SH-SY5Y (cell line): Measurements from ENCODE around the gene NGRN.

Experiments used
- GATA2 ChIP-seq: IDR thresholded peaks from 2 replicates; pipeline ENCODE4 v1.6.1; 2011; ENCODE audit warnings: mild to moderate bottlenecking, low read depth, low read length
- GATA3 ChIP-seq: IDR thresholded peaks from 2 replicates; pipeline ENCODE4 v1.6.1; 2011; ENCODE audit warnings: low read depth, mild to moderate bottlenecking, low read length, moderate library complexity

Gene NGRN

GRCh38 chr15:90257776-90258175 lies 7.7 kb upstream of the NGRN start:
- no peak for TF ChIP-seq GATA3
- TF ChIP-seq GATA2, result no peak

GRCh38 chr15:90259524-90259923 lies 5.9 kb upstream of the NGRN start:
- TF ChIP-seq GATA2, result no peak
- TF ChIP-seq GATA3, result no peak

GRCh38 chr15:90261811-90262210 lies 3.7 kb upstream of the NGRN start:
- no peak for TF ChIP-seq GATA3
- TF ChIP-seq GATA2, result no peak

GRCh38 chr15:90262426-90262825 lies 3.0 kb upstream of the NGRN start:
- no peak for TF ChIP-seq GATA2
- TF ChIP-seq GATA3, result no peak

GRCh38 chr15:90264671-90265070 lies 801 bp upstream of the NGRN start:
- no peak for TF ChIP-seq GATA2
- no peak for TF ChIP-seq GATA3

- no peak for TF ChIP-seq GATA3
- TF ChIP-seq GATA2, result no peak
Measured at GRCh38 chr15:90266061-90266431, 574 bp downstream of the NGRN start.

GRCh38 chr15:90266485-90266884 lies 1.0 kb downstream of the NGRN start:
- no peak for TF ChIP-seq GATA3
- TF ChIP-seq GATA2, result no peak

GRCh38 chr15:90268415-90268814 lies 2.9 kb downstream of the NGRN start:
- TF ChIP-seq GATA3, result no peak

- no peak for TF ChIP-seq GATA2
- no peak for TF ChIP-seq GATA3
Measured at GRCh38 chr15:90270502-90271150, 5.2 kb downstream of the NGRN start.

GRCh38 chr15:90271459-90272166 lies 6.1 kb downstream of the NGRN start:
- TF ChIP-seq GATA2 (no peak), GATA3 (no peak)

- TF ChIP-seq GATA3 (no peak), GATA2 (no peak)
Measured at GRCh38 chr15:90286678-90287077, 21.2 kb downstream of the NGRN start.

- no peak for TF ChIP-seq GATA3
- TF ChIP-seq GATA2, result no peak
Measured at GRCh38 chr15:90287101-90287500, 21.6 kb downstream of the NGRN start.

GRCh38 chr15:90287946-90288345 lies 22.5 kb downstream of the NGRN start:
- TF ChIP-seq GATA3 (no peak), GATA2 (no peak)

GRCh38 chr15:90291679-90292356 lies 26.3 kb downstream of the NGRN start:
- TF ChIP-seq GATA2, result no peak
- TF ChIP-seq GATA3, result no peak

- TF ChIP-seq GATA2 (no peak), GATA3 (no peak)
Measured at GRCh38 chr15:90294159-90294558, 28.7 kb downstream of the NGRN start.
